ENCODE data around the gene OPA1. TPM values are rescaled to one million over a fixed set of nuclear protein-coding genes. Genes with fewer than 3 reads are reported as not detected.

OPA1 gene
- total and polyA plus RNA-seq, 2 of the 8 experiments (the other 6 are each of a cell fraction or from before 2014, with no cell fraction given), result 20.3 to 109 TPM

GRCh38 chr3:193640728-193641439, 47.9 kb downstream of the OPA1 start (continued):
- no peak for TF ChIP-seq CHD7 (IDR thresholded peaks at IDR 0.05; ENCODE audit: insufficient replicate concordance, low read length)
- TF ChIP-seq RNF2 (IDR thresholded peaks at IDR 0.05; ENCODE audit: borderline replicate concordance, low read depth, low read length, missing control alignments, poor library complexity, severe bottlenecking), result no peak
- no peak for TF ChIP-seq TAF1 (IDR thresholded peaks at IDR 0.05; ENCODE audit: low read depth, low read length)
- TF ChIP-seq SAP30 (IDR thresholded peaks at IDR 0.05; ENCODE audit: insufficient read depth, insufficient replicate concordance, low read length), result no peak

All from H1 (cell line).